ENCODE data around the gene UBQLN4. TPM values are rescaled to one million over a fixed set of nuclear protein-coding genes. Genes with fewer than 3 reads are reported as not detected.
A peak's percentile ranks its signal among the peaks of the same experiment; 100 is the strongest.

The UBQLN4 gene
- total RNA-seq, 1 donor from 2014 or later, result 97.8 TPM

DNA sequence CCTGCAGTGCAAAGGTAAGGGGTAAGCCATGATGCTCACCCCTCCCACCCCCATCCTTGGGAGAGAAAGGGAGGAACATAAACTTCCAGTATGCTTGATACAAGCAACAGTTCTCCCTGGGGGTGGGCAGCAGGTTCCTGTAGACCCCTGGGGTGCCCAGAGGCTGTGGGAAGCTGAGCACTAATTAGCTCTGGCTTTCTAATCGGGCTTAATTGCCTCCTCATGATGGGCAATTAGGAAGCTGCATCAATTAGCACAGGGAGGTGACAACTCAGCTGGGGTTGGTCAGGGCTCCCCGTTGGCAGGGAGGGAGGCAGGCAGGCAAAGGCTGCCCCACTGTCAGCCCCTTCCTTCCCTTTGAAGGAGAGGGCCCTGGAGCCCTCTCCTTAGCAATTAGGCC is 45.2 kb upstream of the UBQLN4 start:
- Mint-ChIP-seq H3K36me3 (ENCODE audit: insufficient read depth) (peaks cover 12% of the 10 kb centered on the region), H3K27me3 (no peaks in the 10 kb centered on the region), H3K9me3 (ENCODE audit: low read depth) (no peaks in the 10 kb centered on the region), H3K4me1 (ENCODE audit: low read depth) (peaks cover 22% of the 10 kb centered on the region), H3K4me3 (ENCODE audit: low read depth) (no peak overlapping the region), H3K27ac (no peak overlapping the region)
- TF ChIP-seq, protein P1, sequence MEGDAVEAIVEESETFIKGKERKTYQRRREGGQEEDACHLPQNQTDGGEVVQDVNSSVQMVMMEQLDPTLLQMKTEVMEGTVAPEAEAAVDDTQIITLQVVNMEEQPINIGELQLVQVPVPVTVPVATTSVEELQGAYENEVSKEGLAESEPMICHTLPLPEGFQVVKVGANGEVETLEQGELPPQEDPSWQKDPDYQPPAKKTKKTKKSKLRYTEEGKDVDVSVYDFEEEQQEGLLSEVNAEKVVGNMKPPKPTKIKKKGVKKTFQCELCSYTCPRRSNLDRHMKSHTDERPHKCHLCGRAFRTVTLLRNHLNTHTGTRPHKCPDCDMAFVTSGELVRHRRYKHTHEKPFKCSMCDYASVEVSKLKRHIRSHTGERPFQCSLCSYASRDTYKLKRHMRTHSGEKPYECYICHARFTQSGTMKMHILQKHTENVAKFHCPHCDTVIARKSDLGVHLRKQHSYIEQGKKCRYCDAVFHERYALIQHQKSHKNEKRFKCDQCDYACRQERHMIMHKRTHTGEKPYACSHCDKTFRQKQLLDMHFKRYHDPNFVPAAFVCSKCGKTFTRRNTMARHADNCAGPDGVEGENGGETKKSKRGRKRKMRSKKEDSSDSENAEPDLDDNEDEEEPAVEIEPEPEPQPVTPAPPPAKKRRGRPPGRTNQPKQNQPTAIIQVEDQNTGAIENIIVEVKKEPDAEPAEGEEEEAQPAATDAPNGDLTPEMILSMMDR (IDR thresholded peaks at IDR 0.05; ENCODE audit: unreplicated experiment), result no peak
- DNase-seq (ENCODE audit: low spot score, unreplicated experiment), result no peak

GRCh38 chr1:156097499-156098178 is 44.0 kb upstream of the UBQLN4 start:
- Mint-ChIP-seq H3K27ac (no peak overlapping the region), H3K4me3 (ENCODE audit: low read depth) (no peak overlapping the region), H3K36me3 (ENCODE audit: insufficient read depth) (peaks cover 13% of the 10 kb centered on the region), H3K27me3 (no peaks in the 10 kb centered on the region), H3K9me3 (ENCODE audit: low read depth) (no peaks in the 10 kb centered on the region), H3K4me1 (ENCODE audit: low read depth) (peaks cover 13% of the 10 kb centered on the region)
- no peak for DNase-seq (ENCODE audit: low spot score, unreplicated experiment)
- TF ChIP-seq, protein P1 (IDR thresholded peaks at IDR 0.05; ENCODE audit: unreplicated experiment), result no peak

- peak; percentile 72 for DNase-seq (ENCODE audit: low spot score, unreplicated experiment)
- H3K36me3 Mint-ChIP-seq (ENCODE audit: insufficient read depth), result peaks cover 14% of the 10 kb centered on the region
- TF ChIP-seq, protein P1 (IDR thresholded peaks at IDR 0.05; ENCODE audit: unreplicated experiment), result peak; percentile 93
- H3K27ac Mint-ChIP-seq, result no peak overlapping the region
- H3K4me3 Mint-ChIP-seq (ENCODE audit: low read depth), result no peak overlapping the region
- H3K27me3 Mint-ChIP-seq, result no peaks in the 10 kb centered on the region
- no peaks in the 10 kb centered on the region for H3K9me3 Mint-ChIP-seq (ENCODE audit: low read depth)
- H3K4me1 Mint-ChIP-seq (ENCODE audit: low read depth), result peaks cover 14% of the 10 kb centered on the region
Observed at GRCh38 chr1:156096640-156097391, 43.2 kb upstream of the UBQLN4 start.

GRCh38 chr1:156095906-156096508 is 42.4 kb upstream of the UBQLN4 start:
- H3K27me3 Mint-ChIP-seq, result no peaks in the 10 kb centered on the region
- TF ChIP-seq, protein P1 (IDR thresholded peaks at IDR 0.05; ENCODE audit: unreplicated experiment), result no peak
- no peaks in the 10 kb centered on the region for H3K9me3 Mint-ChIP-seq (ENCODE audit: low read depth)
- H3K36me3 Mint-ChIP-seq (ENCODE audit: insufficient read depth), result peaks cover 14% of the 10 kb centered on the region
- H3K4me3 Mint-ChIP-seq (ENCODE audit: low read depth), result no peak overlapping the region
- DNase-seq (ENCODE audit: low spot score, unreplicated experiment), result no peak
- H3K27ac Mint-ChIP-seq, result peak overlapping the region; percentile 87
- peaks cover 11% of the 10 kb centered on the region for H3K4me1 Mint-ChIP-seq (ENCODE audit: low read depth)

DNA sequence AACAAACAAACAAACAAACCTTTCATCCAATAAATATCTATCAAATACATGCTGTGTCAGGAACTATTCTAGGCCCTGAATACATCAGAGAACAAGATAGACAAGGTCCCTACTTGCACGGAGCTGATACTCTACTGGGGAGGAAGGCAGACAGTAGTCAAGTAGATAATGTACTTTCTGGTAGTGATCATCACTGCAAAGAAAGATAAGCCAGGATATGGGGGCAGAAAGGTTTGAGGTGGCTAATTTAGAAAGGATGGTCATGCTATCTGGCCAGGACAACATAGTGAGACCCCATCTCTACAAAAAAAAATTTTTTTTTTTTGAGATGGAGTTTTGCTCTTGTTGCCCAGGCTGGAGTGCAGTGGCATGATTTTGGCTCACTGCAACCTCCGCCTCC is 38.0 kb upstream of the UBQLN4 start:
- no peaks in the 10 kb centered on the region for H3K9me3 Mint-ChIP-seq (ENCODE audit: low read depth)
- H3K36me3 Mint-ChIP-seq (ENCODE audit: insufficient read depth), result peaks cover 12% of the 10 kb centered on the region

More for the DNA sequence above, 38.0 kb upstream of the UBQLN4 start:
- Mint-ChIP-seq H3K27me3 (no peaks in the 10 kb centered on the region), H3K4me1 (ENCODE audit: low read depth) (peaks cover 13% of the 10 kb centered on the region), H3K4me3 (ENCODE audit: low read depth) (no peak overlapping the region), H3K27ac (no peak overlapping the region)
- TF ChIP-seq, protein P1 (IDR thresholded peaks at IDR 0.05; ENCODE audit: unreplicated experiment), result no peak
- no peak for DNase-seq (ENCODE audit: low spot score, unreplicated experiment)
